ENCODE measurements around the gene TTLL3. TPM values are rescaled to one million over a fixed set of nuclear protein-coding genes. Genes with fewer than 3 reads are reported as not detected.

The TTLL3 gene
- total RNA-seq, 1 donor from 2014 or later = 42.2 TPM

DNA sequence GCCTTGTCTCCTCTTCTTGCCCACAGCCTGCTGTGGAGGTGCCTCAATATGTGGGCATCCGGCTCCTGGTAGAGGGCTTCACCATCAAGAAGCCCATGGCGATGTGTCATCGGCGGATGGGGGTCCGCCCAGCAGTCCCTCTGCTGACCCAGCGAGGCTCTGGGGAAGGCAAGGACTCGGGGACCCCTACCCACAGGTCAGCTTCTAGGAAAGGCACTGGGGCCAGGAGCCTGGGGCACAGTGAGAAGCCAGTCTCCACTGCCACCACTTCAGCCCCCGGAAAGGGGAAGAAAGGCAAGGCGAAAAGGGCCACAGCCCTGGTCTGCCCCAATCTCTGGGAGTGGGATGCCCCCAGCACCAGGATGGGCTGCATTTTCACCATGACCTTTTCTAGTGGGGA is 23.0 kb downstream of the TTLL3 start:
- no peaks in the 10 kb centered on the region for H3K27me3 Mint-ChIP-seq
- peaks cover 6% of the 10 kb centered on the region for H3K4me1 Mint-ChIP-seq (ENCODE audit: unreplicated experiment)
- H3K36me3 Mint-ChIP-seq = no peaks in the 10 kb centered on the region
- TF ChIP-seq, protein P1, sequence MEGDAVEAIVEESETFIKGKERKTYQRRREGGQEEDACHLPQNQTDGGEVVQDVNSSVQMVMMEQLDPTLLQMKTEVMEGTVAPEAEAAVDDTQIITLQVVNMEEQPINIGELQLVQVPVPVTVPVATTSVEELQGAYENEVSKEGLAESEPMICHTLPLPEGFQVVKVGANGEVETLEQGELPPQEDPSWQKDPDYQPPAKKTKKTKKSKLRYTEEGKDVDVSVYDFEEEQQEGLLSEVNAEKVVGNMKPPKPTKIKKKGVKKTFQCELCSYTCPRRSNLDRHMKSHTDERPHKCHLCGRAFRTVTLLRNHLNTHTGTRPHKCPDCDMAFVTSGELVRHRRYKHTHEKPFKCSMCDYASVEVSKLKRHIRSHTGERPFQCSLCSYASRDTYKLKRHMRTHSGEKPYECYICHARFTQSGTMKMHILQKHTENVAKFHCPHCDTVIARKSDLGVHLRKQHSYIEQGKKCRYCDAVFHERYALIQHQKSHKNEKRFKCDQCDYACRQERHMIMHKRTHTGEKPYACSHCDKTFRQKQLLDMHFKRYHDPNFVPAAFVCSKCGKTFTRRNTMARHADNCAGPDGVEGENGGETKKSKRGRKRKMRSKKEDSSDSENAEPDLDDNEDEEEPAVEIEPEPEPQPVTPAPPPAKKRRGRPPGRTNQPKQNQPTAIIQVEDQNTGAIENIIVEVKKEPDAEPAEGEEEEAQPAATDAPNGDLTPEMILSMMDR (conservative IDR thresholded peaks at IDR 0.05) = no peak
- no peak overlapping the region for H3K4me3 Mint-ChIP-seq
- no peak overlapping the region for H3K27ac Mint-ChIP-seq
- DNase-seq (ENCODE audit: extremely low spot score, unreplicated experiment) = no peak
- no peaks in the 10 kb centered on the region for H3K9me3 Mint-ChIP-seq

- TF ChIP-seq, protein P1 (conservative IDR thresholded peaks at IDR 0.05) = no peak
- Mint-ChIP-seq H3K9me3 (no peaks in the 10 kb centered on the region), H3K27ac (no peak overlapping the region), H3K4me3 (no peak overlapping the region), H3K4me1 (ENCODE audit: unreplicated experiment) (peaks cover 6% of the 10 kb centered on the region), H3K27me3 (no peaks in the 10 kb centered on the region), H3K36me3 (no peaks in the 10 kb centered on the region)
- DNase-seq (ENCODE audit: extremely low spot score, unreplicated experiment) = no peak
Observed at GRCh38 chr3:9834520-9835380, 24.7 kb downstream of the TTLL3 start.

DNA sequence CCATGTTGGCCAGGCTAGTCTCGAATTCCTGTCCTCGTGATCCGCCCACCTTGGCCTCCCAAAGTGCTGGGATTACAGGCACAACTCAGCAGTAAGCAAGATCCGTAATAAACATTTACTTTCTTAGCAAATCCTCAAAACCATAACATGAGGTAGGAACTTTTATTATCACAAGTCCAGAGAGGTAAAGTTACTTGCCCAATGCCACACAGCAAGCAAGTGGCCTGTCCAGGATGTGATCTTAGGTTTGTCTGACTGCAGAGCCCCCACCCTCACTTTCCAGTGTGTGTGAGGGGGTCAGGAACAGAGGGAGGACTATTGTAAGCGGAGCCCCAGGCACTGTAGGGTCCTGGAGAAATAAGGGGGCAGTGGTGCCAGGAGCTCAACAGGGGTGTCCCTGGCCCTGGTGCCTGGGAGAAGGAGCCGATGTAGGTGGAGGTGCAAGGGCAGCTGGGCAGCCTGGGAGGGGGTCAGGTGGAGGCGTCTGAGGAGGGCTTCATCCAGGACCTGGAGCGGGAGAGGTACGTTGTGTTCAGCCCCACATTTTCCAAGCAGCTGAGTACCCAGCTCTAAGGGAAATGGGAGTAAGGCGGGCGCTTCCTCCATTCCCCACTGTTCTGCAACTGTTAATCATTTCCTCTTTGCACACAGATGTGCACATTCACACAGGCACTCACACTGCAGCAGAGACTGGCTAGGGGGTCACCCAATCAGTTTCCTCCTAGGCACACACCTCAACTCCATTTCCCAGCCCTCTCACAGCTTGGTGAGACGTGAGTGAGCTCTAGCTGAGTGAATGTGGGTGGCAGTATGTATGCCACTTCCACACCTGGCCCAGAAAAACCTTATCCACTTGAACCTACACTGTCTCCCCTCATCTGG is 27.9 kb downstream of the TTLL3 start:
- Mint-ChIP-seq H3K27me3 (no peaks in the 10 kb centered on the region), H3K36me3 (peaks cover 12% of the 10 kb centered on the region), H3K4me1 (ENCODE audit: unreplicated experiment) (no peaks in the 10 kb centered on the region), H3K9me3 (no peaks in the 10 kb centered on the region), H3K4me3 (no peak overlapping the region), H3K27ac (no peak overlapping the region)
- no peak for DNase-seq (ENCODE audit: extremely low spot score, unreplicated experiment)
- TF ChIP-seq, protein P1 (conservative IDR thresholded peaks at IDR 0.05) = no peak

GRCh38 chr3:9838856-9839255 is 28.8 kb downstream of the TTLL3 start:
- TF ChIP-seq, protein P1 (conservative IDR thresholded peaks at IDR 0.05) = no peak
- no peak for DNase-seq (ENCODE audit: extremely low spot score, unreplicated experiment)
- Mint-ChIP-seq H3K4me3 (no peak overlapping the region), H3K36me3 (peaks cover 12% of the 10 kb centered on the region), H3K27me3 (no peaks in the 10 kb centered on the region), H3K27ac (no peak overlapping the region), H3K4me1 (ENCODE audit: unreplicated experiment) (no peaks in the 10 kb centered on the region), H3K9me3 (no peaks in the 10 kb centered on the region)

DNA sequence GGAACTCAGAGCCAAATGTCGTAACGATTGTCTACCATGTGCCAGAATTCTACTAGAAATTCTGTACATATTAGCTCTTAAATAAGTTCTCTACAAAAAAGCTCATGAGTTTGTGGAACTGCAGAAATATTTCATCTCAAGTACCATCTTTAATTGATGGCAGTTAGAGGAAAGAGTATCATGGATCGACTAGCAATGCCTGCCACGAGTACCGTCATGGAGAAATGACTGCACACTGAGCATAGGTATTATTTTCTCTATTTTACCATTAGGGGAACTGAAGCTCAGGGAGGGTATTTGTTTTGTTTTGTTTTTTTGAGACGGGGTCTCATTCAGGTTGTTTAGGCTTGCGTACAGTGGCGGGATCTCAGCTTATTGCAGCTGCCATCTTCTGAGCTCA is 31.0 kb downstream of the TTLL3 start:
- TF ChIP-seq, protein P1 (conservative IDR thresholded peaks at IDR 0.05) = no peak
- H3K4me1 Mint-ChIP-seq (ENCODE audit: unreplicated experiment) = no peaks in the 10 kb centered on the region
- no peak for DNase-seq (ENCODE audit: extremely low spot score, unreplicated experiment)
- H3K4me3 Mint-ChIP-seq = peak overlapping the region; percentile 49
- H3K27ac Mint-ChIP-seq = no peak overlapping the region
- no peaks in the 10 kb centered on the region for H3K9me3 Mint-ChIP-seq
- no peaks in the 10 kb centered on the region for H3K27me3 Mint-ChIP-seq
- peaks cover 12% of the 10 kb centered on the region for H3K36me3 Mint-ChIP-seq
